Adrenal gland (tissue), 12 donors: ENCODE data around the gene KLF13. TPM values are rescaled to one million over a fixed set of nuclear protein-coding genes. Genes with fewer than 3 reads are reported as not detected.
A peak's percentile ranks its signal among the peaks of the same experiment; 100 is the strongest.

Experiments
- DNase-seq, 7 donors: peaks; one replicate each; pipeline ENCODE4 v3.0.0-alpha.2; 2019 to 2020
- H3K27ac ChIP-seq, 5 donors: fragments of 200-600 bp; sonication (generic) in 4 of 5; 1 replicate in 3 of 5; 2 replicates in 2 of 5; pipeline versions ENCODE4 v1.5.1 to v1.8.0; 2016 to 2020; ENCODE audit warnings: mild to moderate bottlenecking in 1 of 5
- H3K27me3 ChIP-seq: fragments of 200-600 bp; 2 replicates; pipeline ENCODE4 v1.8.0; 2021
- H3K36me3 ChIP-seq, 2 donors: fragments of 200-600 bp; replicated peaks in 1 of 2; 1 replicate in 1 of 2; 2 replicates in 1 of 2; pipeline versions ENCODE4 v1.5.1 to v1.8.0; 2018 to 2022
- H3K4me1 ChIP-seq, 2 donors: fragments of 200-600 bp; replicated peaks in 1 of 2; 1 replicate in 1 of 2; 2 replicates in 1 of 2; pipeline versions ENCODE4 v1.5.1 to v1.8.0; 2018 to 2021
- H3K4me3 ChIP-seq, 4 donors: fragments of 200-600 bp; sonication (generic) in 3 of 4; one replicate each; pipeline ENCODE4 v1.5.1; 2016 to 2018
- H3K9me3 ChIP-seq, 3 donors: fragments of 200-600 bp; sonication (generic) in 1 of 3; replicated peaks in 1 of 3; 1 replicate in 2 of 3; 2 replicates in 1 of 3; pipeline versions ENCODE4 v1.5.1 to v1.8.0; 2016 to 2021
- CTCF ChIP-seq, 6 experiments: fragments of 450-650 bp in 4 of 6; fragments of 200-600 bp in 2 of 6; sonication (generic) in 1 of 6; IDR thresholded peaks; 1 replicate in 5 of 6; 2 replicates in 1 of 6; pipeline versions ENCODE4 v1.5.1 to v1.8.0; 2016 to 2021; ENCODE audit warnings: antibody characterized with exemption in 6 of 6, mild to moderate bottlenecking in 2 of 6, moderate library complexity in 1 of 6
- POLR2A ChIP-seq, 2 donors: fragments of 450-650 bp; IDR thresholded peaks; one replicate each; pipeline ENCODE4 v1.6.1; 2017; ENCODE audit warnings: antibody characterized with exemption in 2 of 2, mild to moderate bottlenecking in 2 of 2, moderate library complexity in 1 of 2
- WGBS, 4 donors: extraction: QIAGEN DNeasy Blood & Tissue Kit in 2 of 4; methylation state at CpG; one replicate each; pipeline versions ENCODE4 v1.1.5 to v1.1.7; 2013 to 2017; 5-methylcytosine and 5-hydroxymethylcytosine counted together
- intact Hi-C, 2 donors: fragments of 100-400 bp; cut with DNase I; formaldehyde crosslinking; loops; one replicate each; pipeline versions ENCODE4 v1.14.1 to v1.15.0; 2022 to 2023
- polyA plus RNA-seq, 3 donors: library from polyadenylated mRNA; stranded (reverse); fragments of 200-250 nt in 2 of 3; fragments of 350-450 nt in 1 of 3; fragmentation: Illumina TruSeq in 1 of 3; extraction: RNeasy Lipid Tissue Mini Kit (QIAGEN cat#74804) in 1 of 3; gene quantifications; one replicate each; pipeline ENCODE4 v1.2.3, GENCODE V29; 2013 to 2014
- total RNA-seq, 9 donors: library from RNA; depleted of rRNA in 4 of 9; stranded (reverse); fragments of >200 nt in 4 of 9; fragments of 120-200 nt in 1 of 9; fragmentation: NEBNext Ultra II Directional in 1 of 9; extraction: Animal tissue kit (Norgen Biotek cat#: 25700) in 1 of 9; gene quantifications; one replicate each; pipeline versions ENCODE4 v1.1.0 to v1.2.4, GENCODE V29; 2013 to 2023
- donor health status: healthy with polysubstance abuse.
- donor health status: Bipolar disorder and iron deficiency.
- donor health status: DM: yes; HTN: yes; CAD: no.
- donor health status: DM: no; HTN: no; CAD: no.
- donor health status: DM: no; HTN: no; CAD: no.
- donor health status: DM: yes; HTN: yes; CAD: no.

Gene KLF13
- total and polyA plus RNA-seq, 12 donors, result 8.4 to 65.9 (median 31.9) TPM

- intact Hi-C loops, result loop anchor here in 1 of 2 donors (5.0 kb wide), 1 partner anchor 63 kb away; the partner anchor contains the start of gene KLF13
- 91 to 97% (median 95%) methylated on average over 3 of the region's 3 CpGs for WGBS, 4 donors
- TF ChIP-seq POLR2A (IDR thresholded peaks at IDR 0.05), result no peak
- no peak for TF ChIP-seq CTCF (IDR thresholded peaks at IDR 0.05)
- peak overlapping the region in 1 of 5 donors; percentile 98 for H3K27ac ChIP-seq
- H3K9me3 ChIP-seq, result no peaks in the 10 kb centered on the region
- H3K4me1 ChIP-seq, result peaks cover 0 to 16% of the 10 kb centered on the region in 2 donors
- no peak overlapping the region for H3K4me3 ChIP-seq
- DNase-seq, result peak in 1 of 7 donors; percentile 51
- H3K27me3 ChIP-seq, result no peaks in the 10 kb centered on the region
- no peaks in the 10 kb centered on the region for H3K36me3 ChIP-seq
Observed at GRCh38 chr15:31390029-31390428, 63.4 kb downstream of the KLF13 start.

- H3K27me3 ChIP-seq, result no peaks in the 10 kb centered on the region
- H3K9me3 ChIP-seq, result no peaks in the 10 kb centered on the region
- peak in 1 of 7 donors; percentile 49 for DNase-seq
- intact Hi-C loops, result loop anchor here in 1 of 2 donors (5.0 kb wide), 1 partner anchor 64 kb away; the partner anchor contains the start of gene KLF13
- H3K36me3 ChIP-seq, result no peaks in the 10 kb centered on the region
- H3K4me3 ChIP-seq, result peak overlapping the region in 1 of 4 donors; percentile 48
- 71 to 81% (median 72%) methylated on average over 4 to 6 of the region's 6 CpGs for WGBS, 4 donors
- H3K4me1 ChIP-seq, result peaks cover 0 to 16% of the 10 kb centered on the region in 2 donors
- TF ChIP-seq CTCF (IDR thresholded peaks at IDR 0.05) (no peak), POLR2A (IDR thresholded peaks at IDR 0.05) (no peak)
- peak overlapping the region in 3 of 5 donors; percentile 76 to 98 (median 95) for H3K27ac ChIP-seq
Observed at GRCh38 chr15:31390777-31391486, 64.3 kb downstream of the KLF13 start.

GRCh38 chr15:31391687-31392671 lies 65.3 kb downstream of the KLF13 start:
- 0 to 1% (median 1%) methylated on average over 17 to 86 of the region's 86 CpGs for WGBS, 4 donors
- Histone ChIP-seq H3K4me3 (peak overlapping the region; percentile 48 to 70 (median 56)), H3K36me3 (no peaks in the 10 kb centered on the region), H3K27me3 (no peaks in the 10 kb centered on the region), H3K9me3 (no peaks in the 10 kb centered on the region), H3K4me1 (peaks cover 0 to 16% of the 10 kb centered on the region in 2 donors), H3K27ac (peak overlapping the region; percentile 60 to 98 (median 85))
- intact Hi-C loops, result loop anchor here in 1 of 2 donors (5.0 kb wide), 1 partner anchor 65 kb away; the partner anchor contains the start of gene KLF13
- DNase-seq, result peak; percentile 80 to 92 (median 83)
- TF ChIP-seq CTCF (IDR thresholded peaks at IDR 0.05) (no peak), POLR2A (IDR thresholded peaks at IDR 0.05) (peak; percentile 73 to 76)
